Heart left ventricle (tissue), 16 donors: Measurements from ENCODE around the gene ERVW-1. TPM values are rescaled to one million over a fixed set of nuclear protein-coding genes. Genes with fewer than 3 reads are reported as not detected.
"Not testable (repeated sequence)": the region's sequence is repeated elsewhere in the genome, so short reads cannot be mapped to it uniquely, and the experiment has no call there.

ENCODE experiments used
- ATAC-seq, 4 donors: fragments of 200-7000 bp; cut with Tn5 transposase; one replicate each; pipeline ENCODE4 v1.9.1; 2020 to 2022; ENCODE audit warnings: moderate library complexity in 4 of 4, mild to moderate bottlenecking in 3 of 4, moderate number of reproducible peaks in 1 of 4
- DNase-seq, 5 donors: peaks; one replicate each; pipeline ENCODE4 v3.0.0-alpha.2; 2020
- H3K27ac ChIP-seq, 12 donors: fragments of 200-600 bp; sonication (generic) in 4 of 12; one replicate each; pipeline versions ENCODE4 v1.5.0 to v1.8.0; 2016 to 2022; ENCODE audit warnings: mild to moderate bottlenecking in 2 of 12
- H3K27me3 ChIP-seq, 9 donors: fragments of 200-600 bp; sonication (generic) in 2 of 9; one replicate each; pipeline versions ENCODE4 v1.5.1 to v1.8.0; 2016 to 2022; ENCODE audit warnings: mild to moderate bottlenecking in 3 of 9
- H3K36me3 ChIP-seq, 9 donors: fragments of 200-600 bp; sonication (generic) in 2 of 9; one replicate each; pipeline versions ENCODE4 v1.5.0 to v1.8.0; 2018 to 2022; ENCODE audit warnings: mild to moderate bottlenecking in 2 of 9
- H3K4me1 ChIP-seq, 12 donors: fragments of 200-600 bp; sonication (generic) in 4 of 12; one replicate each; pipeline versions ENCODE4 v1.5.0 to v1.8.0; 2016 to 2022; ENCODE audit warnings: mild to moderate bottlenecking in 3 of 12
- H3K4me3 ChIP-seq, 12 donors: fragments of 200-600 bp; sonication (generic) in 4 of 12; one replicate each; pipeline versions ENCODE4 v1.5.0 to v1.8.0; 2017 to 2022; ENCODE audit warnings: mild to moderate bottlenecking in 9 of 12, moderate library complexity in 4 of 12
- H3K9me3 ChIP-seq, 12 donors: fragments of 200-600 bp; sonication (generic) in 4 of 12; one replicate each; pipeline versions ENCODE4 v1.5.0 to v1.8.0; 2016 to 2022; ENCODE audit warnings: mild to moderate bottlenecking in 1 of 12
- CTCF ChIP-seq, 12 donors: fragments of 200-600 bp; sonication (generic) in 4 of 12; IDR thresholded peaks; one replicate each; pipeline versions ENCODE4 v1.5.0 to v1.8.0; 2018 to 2022; ENCODE audit warnings: antibody characterized with exemption in 12 of 12, mild to moderate bottlenecking in 5 of 12
- POLR2A ChIP-seq, 2 donors: fragments of 450-650 bp; IDR thresholded peaks; one replicate each; pipeline ENCODE4 v1.6.1; 2017; ENCODE audit warnings: antibody characterized with exemption in 2 of 2, mild to moderate bottlenecking in 2 of 2, moderate library complexity in 2 of 2
- WGBS, 4 donors: extraction: QIAGEN DNeasy Blood & Tissue Kit in 2 of 4; methylation state at CpG; one replicate each; pipeline versions ENCODE4 v1.1.5 to v1.1.7; 2013 to 2018; 5-methylcytosine and 5-hydroxymethylcytosine counted together
- intact Hi-C, 10 donors: fragments of 100-400 bp; cut with DNase I; formaldehyde crosslinking; loops; one replicate each; pipeline versions ENCODE4 v1.11.1 to v1.14.2; 2022
- polyA plus RNA-seq, 2 donors: library from polyadenylated mRNA; stranded (reverse); fragments of 200-250 nt; gene quantifications; one replicate each; pipeline ENCODE4 v1.2.3, GENCODE V29; 2013
- total RNA-seq, 9 donors: library from RNA; depleted of rRNA in 2 of 9; stranded (reverse); fragments of >200 nt in 2 of 9; fragmentation: NEBNext Ultra II Directional in 3 of 9; extraction: Animal tissue kit (Norgen Biotek cat#: 25700) in 3 of 9; gene quantifications; one replicate each; pipeline versions ENCODE4 v1.1.0 to v1.2.4, GENCODE V29; 2016 to 2023
- donor health status: ischemic (EF 13 %, LVEDD 7.1; RV severe dilation, severe dysfunction).
- donor health status: healthy with polysubstance abuse.
- donor health status: DM: no; HTN: yes; CAD: no.
- donor health status: DM: no; HTN: no; CAD: no.
- donor health status: ischemic (EF 25% LVEDD 6.9; RV normal size, moderate dysfunction).
- donor health status: ischemic (EF 25% LVEDD 5.7; RV mildly dilated, moderate dysfunction).
- donor health status: healthy.
- donor health status: DM: yes; HTN: yes; CAD: no.
- donor health status: ischemic (EF 35%, LVEDD 5.7; RV mildly dilated, moderate dysfunction).
- donor health status: nonischemic (EF 11% LVEDD 7.7; RV severe dilation, severe dysfunction).
- donor health status: DM: yes; HTN: yes; CAD: no.
- donor health status: PGD.
- donor health status: ischemic (EF 29% LVEDD 5.4; RV normal size, mild dysfunction).
- donor health status: nonischemic (EF 23%, LVEDD 6.1; RV moderate dilation, normal function).

Gene ERVW-1
- total and polyA plus RNA-seq, 11 donors: 0.15 to 0.27 TPM; not detected in 9

DNA sequence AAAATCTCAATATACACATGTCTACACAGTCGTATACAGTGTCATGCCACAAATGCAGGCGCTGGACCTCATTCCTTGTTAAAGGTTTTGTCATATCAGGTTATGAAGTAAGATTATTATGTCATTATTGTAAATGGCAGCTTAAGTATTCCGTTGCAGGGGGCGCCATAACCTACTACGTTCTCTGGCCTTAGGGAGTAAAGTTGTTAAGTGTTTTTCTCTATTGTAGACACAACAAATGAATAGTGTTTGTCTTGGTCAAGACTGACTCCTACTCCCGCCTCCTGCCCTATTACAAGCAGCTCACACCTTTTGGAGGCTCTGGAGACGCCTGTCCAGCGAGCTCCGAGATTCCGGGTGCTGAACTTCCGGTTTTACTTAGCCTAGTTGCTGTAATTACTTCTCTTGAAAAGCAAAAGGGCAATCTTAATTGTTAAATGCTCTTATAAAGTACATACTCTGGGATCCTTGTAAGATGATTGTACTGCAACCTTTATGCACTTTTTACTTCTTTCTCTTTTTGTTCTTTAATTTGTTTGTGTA is 29.5 kb downstream of the ERVW-1 start:
- Histone ChIP-seq H3K27ac (peak overlapping the region; percentile 79 to 98 (median 96)), H3K27me3 (no peaks in the 10 kb centered on the region), H3K4me3 (peak overlapping the region; percentile 81 to 100 (median 92)), H3K4me1 (peaks cover 0 to 19% (median 11%) of the 10 kb centered on the region in 12 donors), H3K36me3 (peaks cover 0 to 44% (median 40%) of the 10 kb centered on the region in 9 donors), H3K9me3 (no peaks in the 10 kb centered on the region)
- peak in 10 of 12 donors; percentile 10 to 58 (median 41) for TF ChIP-seq CTCF (IDR thresholded peaks at IDR 0.05)
- TF ChIP-seq POLR2A (IDR thresholded peaks at IDR 0.05): no peak
- 0 to 1% (median 1%) methylated on average over 11 of the region's 11 CpGs for WGBS, 4 donors
- intact Hi-C loops: loop anchor here in 9 of 10 donors (2.0 to 10.0 kb wide), 8 partner anchors 201 to 621 kb away; partner anchors contain the start of genes ANKIB1 (in 7 of the 9), KRIT1 (in 7 of the 9), LRRD1 (in 5 of the 9) and MTERF1 (in 3 of the 9)
- ATAC-seq (peak in 3 of 4 donors; percentile 18 to 49 (median 33)), DNase-seq (peak in 4 of 5 donors; percentile 25 to 46 (median 42))

GRCh38 chr7:92447345-92448204 is 30.2 kb downstream of the ERVW-1 start, which contains the start of gene GATAD1:
Gene GATAD1, plus strand, starts transcription at chr7:92447482. Its CDS starts 248 bp downstream, at chr7:92447730.
- intact Hi-C loops: loop anchor here (1.0 to 10.0 kb wide), 11 partner anchors 23 to 620 kb away; partner anchors contain the start of genes ANKIB1 (in 8 of the 10), KRIT1 (in 8 of the 10), LRRD1 (in 6 of the 10) and MTERF1 (in 4 of the 10)
- TF ChIP-seq POLR2A (IDR thresholded peaks at IDR 0.05) (peak in 1 of 2 donors; percentile 70), CTCF (IDR thresholded peaks at IDR 0.05) (peak in 10 of 12 donors; percentile 87 to 98 (median 94))
- Histone ChIP-seq H3K9me3 (no peaks in the 10 kb centered on the region), H3K4me1 (peaks cover 0 to 19% (median 11%) of the 10 kb centered on the region in 12 donors), H3K27me3 (no peaks in the 10 kb centered on the region), H3K36me3 (peaks cover 0 to 37% (median 33%) of the 10 kb centered on the region in 9 donors), H3K4me3 (peak within 1 kb of the TSS; percentile 81 to 100 (median 92)), H3K27ac (peak within 1 kb of the TSS; percentile 79 to 98 (median 96))
- peak; percentile 93 to 94 (median 94) for DNase-seq
- ATAC-seq: peak; percentile 94 to 100 (median 99)
- 0 to 1% (median 0%) methylated on average over 31 to 87 of the region's 87 CpGs for whole genome bisulfite sequencing, 4 donors

GRCh38 chr7:92446869-92447344 is 30.8 kb downstream of the ERVW-1 start:
- H3K27ac ChIP-seq: peak overlapping the region in 10 of 12 donors; percentile 94 to 98 (median 97)
- 53 to 57% (median 55%) methylated on average over 21 of the region's 21 CpGs for WGBS, 4 donors
- ATAC-seq (peak in 1 of 4 donors; percentile 13), DNase-seq (no peak)
- peaks cover 0 to 30% (median 26%) of the 10 kb centered on the region in 9 donors for H3K36me3 ChIP-seq
- intact Hi-C loops: loop anchor here (1.0 to 10.0 kb wide), 11 partner anchors 23 to 620 kb away; partner anchors contain the start of genes ANKIB1 (in 8 of the 10), KRIT1 (in 8 of the 10), LRRD1 (in 6 of the 10) and MTERF1 (in 3 of the 10)
- no peaks in the 10 kb centered on the region for H3K27me3 ChIP-seq
- no peaks in the 10 kb centered on the region for H3K9me3 ChIP-seq
- TF ChIP-seq POLR2A (IDR thresholded peaks at IDR 0.05) (no peak), CTCF (IDR thresholded peaks at IDR 0.05) (peak in 2 of 12 donors; percentile 80 to 88)
- H3K4me1 ChIP-seq: peaks cover 0 to 19% (median 11%) of the 10 kb centered on the region in 12 donors
- peak overlapping the region in 11 of 12 donors; percentile 81 to 100 (median 93) for H3K4me3 ChIP-seq

- H3K4me1 ChIP-seq, H3K27ac ChIP-seq, H3K36me3 ChIP-seq, H3K27me3 ChIP-seq, H3K9me3 ChIP-seq, H3K4me3 ChIP-seq, DNase-seq, ATAC-seq: not testable (repeated sequence)
- WGBS, 4 donors: 74 to 91% (median 84%) methylated on average over 2 of the region's 2 CpGs
- intact Hi-C loops: loop anchor here in 6 of 10 donors (10.0 kb wide), 3 partner anchors 198 to 558 kb away; partner anchors contain the start of genes ANKIB1 (in 3 of the 6), KRIT1 (in 3 of the 6), LRRD1 (in 2 of the 6) and MTERF1 (in 2 of the 6)
Observed at GRCh38 chr7:92442720-92443119, 35.0 kb downstream of the ERVW-1 start.
